HG03342 (cell line): ENCODE results near the gene COL13A1.

Experiments used
- ATAC-seq: cut with Tn5 transposase; IDR thresholded peaks from one replicate; pipeline ENCODE4 v1.9.1; 2021; ENCODE audit warnings: mild to moderate bottlenecking, moderate library complexity; ENCODE audit not compliant: unreplicated experiment

COL13A1 gene

DNA sequence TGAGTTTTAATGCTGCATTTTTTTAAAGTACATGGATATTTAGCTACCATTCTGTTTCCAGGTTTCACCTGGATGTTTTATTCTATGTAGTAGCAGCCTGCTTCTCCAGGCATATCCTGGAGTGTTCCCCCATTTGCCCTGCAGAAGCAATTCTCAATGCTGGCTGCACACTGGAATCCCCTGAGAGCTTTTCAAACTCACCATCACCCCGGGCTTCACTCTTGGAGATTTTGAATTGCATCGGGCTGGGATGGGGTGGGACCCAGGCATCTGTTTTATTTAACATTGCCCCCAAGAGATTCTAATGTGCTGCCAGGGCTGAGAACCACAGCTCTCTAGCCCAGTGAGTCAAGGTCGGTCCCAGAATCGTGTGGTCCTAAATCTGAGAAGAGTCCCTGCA is 137.8 kb downstream of the COL13A1 start:
- no peak for ATAC-seq

DNA sequence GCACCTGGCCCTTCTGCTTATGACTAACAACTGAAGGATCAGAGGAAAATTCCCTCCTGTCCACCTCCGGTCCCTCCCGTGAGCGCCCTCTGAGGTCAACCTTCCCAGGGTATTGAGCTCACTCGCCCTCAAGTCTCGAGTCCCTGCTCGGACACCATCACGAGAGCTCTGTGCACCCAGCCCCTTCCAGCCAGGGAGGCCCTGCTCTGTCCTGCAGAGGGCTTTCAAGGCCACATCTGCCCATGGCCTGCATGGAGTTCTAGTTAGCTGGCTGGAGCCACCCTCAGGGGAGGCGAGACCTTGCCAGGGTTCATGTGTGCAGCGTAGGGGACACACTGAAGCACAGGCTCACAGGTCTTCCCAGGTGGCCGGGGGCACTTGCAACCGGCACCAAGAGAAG is 140.0 kb downstream of the COL13A1 start:
- no peak for ATAC-seq

DNA sequence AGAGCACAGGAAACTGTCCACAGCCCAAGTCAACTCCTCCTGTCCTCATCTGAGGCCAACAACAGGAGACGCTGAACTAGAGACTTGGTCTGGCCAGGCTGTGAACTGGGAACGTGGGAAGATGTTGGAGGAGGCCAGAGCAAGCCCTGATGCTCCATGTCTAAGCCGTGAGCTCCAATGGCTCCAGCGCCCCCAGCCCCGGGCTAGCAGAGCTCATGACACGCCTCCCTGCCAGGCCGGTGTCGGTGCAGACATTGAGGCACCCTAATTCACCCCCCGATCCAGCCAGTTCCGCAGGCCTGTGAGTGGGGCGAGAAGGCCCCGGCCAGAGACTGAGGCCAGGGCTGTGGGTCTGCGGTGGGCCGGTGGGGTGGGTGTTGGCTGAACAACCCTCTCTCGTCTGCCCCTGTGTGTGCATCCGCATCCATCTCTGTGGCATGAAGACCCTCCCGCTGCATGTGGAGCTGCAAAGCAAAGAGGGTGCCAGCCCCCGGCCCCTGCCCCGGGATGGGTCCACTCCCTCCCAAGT is 141.7 kb downstream of the COL13A1 start:
- ATAC-seq = no peak

DNA sequence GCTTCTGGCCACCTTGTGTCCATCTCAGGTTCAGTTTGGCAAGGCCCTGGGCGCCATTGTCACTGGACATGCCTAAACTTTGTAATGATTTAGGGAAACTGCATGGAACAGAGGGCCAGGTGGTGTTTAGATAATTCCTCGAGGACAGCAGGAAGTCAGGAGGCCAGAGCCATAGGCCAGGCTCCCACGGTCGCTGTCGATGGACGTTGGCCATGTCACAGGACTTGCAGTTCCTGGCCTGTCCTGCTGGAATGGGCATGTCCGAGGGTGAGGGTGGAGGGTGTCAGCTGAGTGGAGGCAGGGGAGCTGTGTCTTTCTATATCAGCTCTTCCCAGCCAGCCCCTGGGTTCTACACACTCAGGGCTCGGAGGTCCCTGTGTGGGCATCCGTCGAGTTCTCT is 143.1 kb downstream of the COL13A1 start:
- no peak for ATAC-seq

GRCh38 chr10:69948261-69948660 is 146.6 kb downstream of the COL13A1 start:
- no peak for ATAC-seq

GRCh38 chr10:69949770-69950169 is 148.1 kb downstream of the COL13A1 start:
- ATAC-seq = no peak

- no peak for ATAC-seq
Measured at GRCh38 chr10:69951658-69952057, 150.0 kb downstream of the COL13A1 start.

DNA sequence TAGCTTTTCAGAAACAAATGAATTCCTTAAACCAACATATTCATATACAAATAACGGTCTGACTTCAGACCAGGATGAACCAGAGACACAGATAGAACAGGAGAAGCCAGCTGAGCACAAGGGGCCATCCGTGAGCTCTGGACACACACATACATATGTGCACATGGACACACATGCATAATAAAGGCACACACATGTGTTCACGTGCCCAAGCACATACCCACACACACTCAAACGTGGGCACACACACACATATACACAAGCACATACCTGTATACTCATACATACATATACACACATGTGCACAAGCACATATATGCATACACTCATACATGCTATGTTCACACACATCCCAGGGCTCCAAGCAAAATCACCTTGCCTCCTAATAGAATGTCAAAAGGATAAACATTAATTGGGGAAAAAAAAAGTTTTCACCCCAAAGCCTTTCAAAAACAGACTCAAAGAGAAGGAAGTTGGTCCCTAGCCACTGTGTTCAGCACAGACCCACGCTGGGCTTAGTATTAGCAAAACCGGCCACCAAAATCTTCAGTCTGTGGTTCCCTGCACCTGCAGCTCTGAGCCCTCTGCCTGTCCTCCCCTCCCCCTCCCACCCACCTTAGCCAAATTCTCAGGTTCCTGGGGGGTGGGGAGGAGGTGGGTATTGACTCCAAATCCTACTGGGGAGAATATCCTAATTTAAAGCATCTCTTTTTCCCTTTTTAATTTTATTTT is 150.5 kb downstream of the COL13A1 start:
- ATAC-seq = no peak

DNA sequence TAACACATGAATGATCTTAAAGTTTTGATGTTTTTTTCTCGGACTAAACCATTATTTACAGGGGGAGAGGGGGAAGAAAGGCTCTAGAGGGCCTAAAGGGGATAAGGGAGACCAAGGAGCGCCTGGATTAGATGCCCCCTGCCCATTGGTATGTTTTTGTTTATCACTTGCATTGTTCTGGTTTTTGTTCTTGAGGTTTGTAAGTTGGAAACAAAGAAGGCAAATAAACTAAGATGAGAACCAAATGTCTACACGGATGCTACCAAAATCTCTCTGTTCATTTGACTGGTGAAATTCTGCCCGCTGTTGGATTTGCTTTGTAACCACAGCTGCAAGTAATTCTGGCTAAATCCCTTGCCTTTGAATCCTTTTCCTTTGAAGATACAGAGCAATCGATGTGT is 151.1 kb downstream of the COL13A1 start:
- ATAC-seq = no peak

DNA sequence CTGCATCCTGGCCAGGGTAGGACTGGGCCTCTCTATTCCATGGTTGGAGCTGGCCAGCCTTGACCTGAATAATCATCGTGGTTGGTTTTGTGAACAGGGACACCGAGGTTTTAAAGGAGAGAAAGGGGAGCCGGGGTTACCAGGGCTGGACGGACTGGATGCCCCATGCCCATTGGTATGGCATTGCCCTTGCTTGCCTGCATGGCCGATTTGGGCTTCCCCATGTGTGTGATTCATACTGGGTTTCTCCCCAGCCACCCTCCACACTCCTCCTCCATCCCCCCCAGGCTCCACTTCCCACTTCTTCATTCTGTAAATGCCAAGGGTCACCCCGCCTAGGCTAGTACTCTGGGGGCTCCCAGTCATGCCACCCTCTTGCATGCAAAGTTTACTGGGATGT is 152.1 kb downstream of the COL13A1 start:
- ATAC-seq = no peak

- no peak for ATAC-seq
Measured at GRCh38 chr10:69955211-69955805, 153.6 kb downstream of the COL13A1 start.

DNA sequence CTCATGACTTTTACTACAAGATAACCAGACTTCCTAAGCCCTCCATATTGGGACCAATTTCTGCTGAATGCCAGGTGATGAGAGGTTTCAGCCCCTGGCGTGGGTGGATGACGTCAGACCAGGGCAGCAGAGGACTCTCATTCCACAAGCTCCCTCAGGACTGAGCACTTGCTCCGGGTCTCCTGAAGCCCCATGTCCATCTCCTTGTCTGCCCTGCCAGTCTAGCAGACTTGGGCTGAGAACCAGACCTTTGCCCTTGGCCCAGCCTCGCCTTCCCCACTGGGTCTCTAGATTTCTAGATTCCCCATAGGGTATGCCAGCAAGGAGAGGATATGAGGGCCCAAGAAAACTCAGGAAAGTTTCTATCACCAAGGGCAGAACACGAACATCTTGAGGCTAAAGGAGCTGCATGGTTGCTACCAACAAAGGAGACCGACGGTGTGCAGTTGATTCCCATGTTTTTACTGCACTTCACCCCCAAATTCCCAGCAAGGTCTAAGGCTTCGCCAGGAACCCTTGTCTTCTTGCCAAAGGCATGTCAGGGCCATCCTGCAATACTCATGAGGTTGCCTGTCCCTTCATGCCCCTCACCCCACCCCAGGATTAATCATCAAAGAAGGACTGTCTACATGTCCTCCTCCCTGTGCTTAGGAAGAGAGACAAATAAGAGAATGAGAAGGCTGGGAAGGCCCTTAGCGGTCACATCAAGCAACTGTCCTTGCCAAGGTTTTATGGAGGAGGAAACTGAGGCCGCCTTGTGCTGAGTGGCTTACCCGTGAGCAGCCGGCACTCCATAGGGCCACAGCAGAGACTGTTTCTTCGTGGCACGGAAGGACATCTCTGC is 154.4 kb downstream of the COL13A1 start:
- ATAC-seq = no peak

DNA sequence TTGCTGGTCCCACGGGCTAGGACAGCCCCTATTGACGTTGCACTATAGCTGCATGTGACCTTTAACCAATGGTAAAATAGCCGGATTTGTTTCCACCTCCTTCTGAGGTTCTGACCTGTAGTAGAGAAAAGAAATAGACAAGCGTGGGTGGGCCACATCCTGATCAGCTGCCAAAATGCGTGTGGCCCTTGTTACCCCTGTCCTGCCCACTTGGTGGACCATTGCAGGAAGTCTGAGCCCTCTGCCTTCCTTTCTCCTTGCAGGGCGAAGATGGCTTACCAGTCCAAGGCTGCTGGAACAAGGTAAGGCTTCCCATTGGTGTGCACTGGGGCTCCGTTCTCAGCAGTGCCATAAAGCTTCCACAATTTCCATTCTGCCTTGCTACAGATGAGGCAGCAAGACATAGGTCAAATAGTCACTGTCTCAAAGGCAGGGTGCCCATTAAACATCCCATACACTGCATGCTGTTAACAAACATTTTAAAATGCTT is 155.1 kb downstream of the COL13A1 start:
- ATAC-seq = no peak

GRCh38 chr10:69957241-69957885 is 155.7 kb downstream of the COL13A1 start:
- no peak for ATAC-seq

DNA sequence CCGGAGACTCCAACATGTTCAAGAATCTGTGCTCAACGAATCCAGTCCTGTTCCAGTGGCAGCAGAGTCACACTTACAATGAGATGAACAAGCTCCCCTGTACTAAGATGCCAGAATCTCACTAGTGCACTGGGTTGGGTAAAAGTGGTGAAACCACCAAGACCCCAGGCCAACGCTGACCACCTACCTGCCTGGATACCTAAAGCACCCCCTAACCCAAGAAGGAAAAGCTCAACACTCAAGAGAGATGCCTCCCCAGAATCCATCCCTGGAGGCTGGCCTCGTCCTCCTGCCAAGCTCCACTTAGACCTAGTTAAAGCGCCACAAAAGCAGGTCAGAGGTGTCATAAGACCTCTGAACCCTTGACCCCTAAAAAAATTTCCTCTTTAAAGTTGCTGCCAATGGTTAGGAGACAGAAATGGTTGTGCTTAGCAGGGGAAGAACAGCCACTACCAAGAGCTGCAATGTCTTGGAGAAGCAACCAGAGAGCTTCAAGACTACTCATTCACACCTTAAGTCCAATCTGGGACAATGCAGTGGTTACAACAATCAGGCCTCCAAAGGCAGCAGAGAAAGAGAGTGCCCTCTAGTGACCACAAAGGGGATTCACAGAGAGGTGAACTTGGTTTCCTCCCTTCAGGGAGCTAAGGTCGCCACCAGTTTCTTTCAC is 156.3 kb downstream of the COL13A1 start:
- ATAC-seq = peak; percentile 58

- no peak for ATAC-seq
Measured at GRCh38 chr10:69958556-69958902, 156.8 kb downstream of the COL13A1 start.

GRCh38 chr10:69959911-69960310 is 158.2 kb downstream of the COL13A1 start:
- no peak for ATAC-seq

GRCh38 chr10:69960606-69960987 is 158.9 kb downstream of the COL13A1 start:
- no peak for ATAC-seq

DNA sequence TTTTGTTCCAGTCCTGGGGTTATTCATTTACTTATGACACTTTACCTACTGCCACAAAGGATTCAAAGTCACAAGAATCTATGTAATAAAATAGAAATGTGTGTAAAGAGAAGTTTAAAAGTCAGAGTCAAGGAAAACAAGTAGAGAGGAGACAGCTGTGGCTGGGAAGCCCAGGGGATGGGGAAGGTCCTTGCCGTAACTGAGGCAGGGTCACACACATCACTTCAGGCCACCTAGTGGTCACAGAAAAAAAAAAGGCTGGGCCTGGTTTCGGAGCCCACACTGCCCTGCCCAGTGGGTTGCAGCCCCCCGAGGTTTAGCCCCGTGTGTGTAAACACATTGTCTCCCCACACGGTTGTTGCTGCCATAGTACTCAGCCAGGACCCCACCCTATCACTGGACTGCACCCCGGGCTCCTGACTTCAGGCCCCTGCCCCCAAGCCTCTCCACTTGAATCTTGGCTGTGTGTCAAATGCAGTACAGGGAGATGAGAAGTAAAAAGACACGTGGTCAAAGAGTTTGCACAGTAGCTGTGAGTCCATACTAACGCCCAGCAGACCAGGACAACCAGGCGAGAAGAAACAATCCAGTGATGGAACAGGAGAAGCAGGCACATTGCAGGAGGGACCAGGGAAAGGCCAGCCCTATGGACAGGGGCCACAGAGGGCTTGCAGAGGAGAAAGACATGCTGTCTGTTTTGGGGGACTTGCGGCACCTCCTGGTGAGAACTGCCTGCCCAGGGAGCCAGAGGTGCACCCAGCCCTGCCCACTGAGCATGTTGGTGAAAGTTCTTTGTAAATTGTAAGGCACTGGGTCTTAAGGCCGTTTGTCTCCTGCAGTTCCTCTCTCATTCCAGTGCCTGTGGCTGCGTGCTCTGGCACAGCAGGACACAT is 159.5 kb downstream of the COL13A1 start:
- no peak for ATAC-seq
